ENCODE data around the gene RPSA.

DNA sequence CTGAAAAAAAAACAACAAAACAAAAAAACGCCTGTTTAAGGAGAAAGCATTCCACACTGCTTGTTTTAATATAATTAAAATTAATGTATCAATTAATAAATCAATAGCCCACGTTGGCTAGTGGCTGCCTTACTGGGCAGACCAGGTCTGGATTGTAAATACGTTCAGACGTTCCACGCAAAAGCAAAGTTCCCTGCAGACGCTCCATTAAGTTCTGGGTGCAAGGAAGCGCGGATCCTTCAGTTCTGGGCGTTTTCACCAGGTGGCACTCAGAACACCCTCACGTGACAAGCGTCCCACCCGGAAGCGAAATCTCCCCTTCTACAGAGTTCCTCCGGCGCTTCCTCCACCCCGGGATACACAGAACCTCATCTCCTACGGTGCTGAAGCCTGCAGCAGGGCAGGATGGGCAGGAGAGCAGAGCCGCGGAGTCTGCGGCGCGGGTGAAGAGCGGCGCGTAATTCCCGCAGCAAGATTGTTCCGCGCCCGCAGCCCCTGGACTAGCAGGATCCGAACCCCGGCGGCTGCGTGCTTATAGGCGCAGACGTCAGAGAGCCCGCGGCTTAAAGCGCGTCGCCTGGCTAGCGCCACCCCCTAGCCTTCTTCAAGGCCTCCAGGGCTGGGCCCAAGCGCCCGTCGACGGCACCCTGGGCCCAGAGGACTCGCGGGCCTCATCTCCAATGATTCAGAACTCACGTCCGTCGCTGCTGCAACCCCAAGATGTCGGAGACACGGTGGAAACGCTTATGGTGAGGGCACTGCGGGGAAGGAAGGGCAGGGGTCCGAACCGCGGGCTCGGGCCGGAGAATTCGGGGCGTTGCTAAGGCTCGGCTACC lies 23.3 kb upstream of the RPSA start, which contains the start of gene SLC25A38:
- TF ChIP-seq POLR2A (IDR thresholded peaks at IDR 0.05): no peak
- TF ChIP-seq CTCF (IDR thresholded peaks at IDR 0.05): peak in 1 of 3 experiments; percentile 17
